Upper lobe of left lung (tissue), 6 donors: ENCODE results near the gene G6PC3. TPM values are rescaled to one million over a fixed set of nuclear protein-coding genes. Genes with fewer than 3 reads are reported as not detected.

Experiments used
- ATAC-seq, 2 donors: fragments of 200-7000 bp; cut with Tn5 transposase; one replicate each; pipeline ENCODE4 v1.9.1; 2022; ENCODE audit warnings: mild to moderate bottlenecking in 2 of 2, moderate library complexity in 2 of 2; ENCODE audit not compliant: low FRiP score in 2 of 2
- DNase-seq, 2 donors: peaks; one replicate each; pipeline ENCODE4 v3.0.0-alpha.2; 2019 to 2020
- H3K27ac ChIP-seq, 4 donors: fragments of 200-600 bp; sonication (generic); one replicate each; pipeline ENCODE4 v1.5.1; 2016 to 2019
- H3K27me3 ChIP-seq, 4 donors: fragments of 200-600 bp; sonication (generic); one replicate each; pipeline ENCODE4 v1.5.1; 2017 to 2019
- H3K36me3 ChIP-seq, 4 donors: fragments of 200-600 bp; sonication (generic); one replicate each; pipeline ENCODE4 v1.5.1; 2016 to 2019
- H3K4me1 ChIP-seq, 4 donors: fragments of 200-600 bp; sonication (generic); one replicate each; pipeline ENCODE4 v1.5.1; 2018 to 2019
- H3K4me3 ChIP-seq, 4 donors: fragments of 200-600 bp; sonication (generic); one replicate each; pipeline ENCODE4 v1.5.1; 2017 to 2019; ENCODE audit warnings: mild to moderate bottlenecking in 2 of 4, moderate library complexity in 1 of 4
- H3K9me3 ChIP-seq, 4 donors: fragments of 200-600 bp; sonication (generic); one replicate each; pipeline ENCODE4 v1.5.1; 2018 to 2019
- CTCF ChIP-seq, 6 experiments: fragments of 450-650 bp in 4 of 6; fragments of 200-600 bp in 2 of 6; sonication (generic) in 2 of 6; IDR thresholded peaks; one replicate each; pipeline ENCODE4 v1.5.1; 2016 to 2019; ENCODE audit warnings: antibody characterized with exemption in 6 of 6
- EP300 ChIP-seq, 4 donors: sonication (generic); formaldehyde crosslinking; IDR thresholded peaks; one replicate each; pipeline ENCODE4 v1.5.1; 2017; ENCODE audit warnings: antibody characterized with exemption in 4 of 4, control low read depth in 2 of 4
- POLR2A ChIP-seq, 4 donors: fragments of 450-650 bp; IDR thresholded peaks; one replicate each; pipeline ENCODE4 v1.5.1; 2016 to 2017; ENCODE audit warnings: antibody characterized with exemption in 4 of 4, mild to moderate bottlenecking in 2 of 4
- POLR2AphosphoS5 ChIP-seq, 2 donors: sonication (generic); formaldehyde crosslinking; IDR thresholded peaks; one replicate each; pipeline ENCODE4 v1.5.1; 2017; ENCODE audit warnings: antibody characterized with exemption in 2 of 2
- WGBS, 2 donors: methylation state at CpG; one replicate each; pipeline ENCODE4 v1.1.5; 2017 to 2018; 5-methylcytosine and 5-hydroxymethylcytosine counted together
- total RNA-seq, 6 donors: library from RNA; depleted of rRNA in 4 of 6; stranded (reverse); fragments of >200 nt in 4 of 6; gene quantifications; one replicate each; pipeline versions ENCODE4 v1.1.0 to v1.2.1, GENCODE V29; 2016 to 2021
- donor health status: DM: no; HTN: no; CAD: no; lungs with moderate emphysema.
- donor health status: DM: no; HTN: yes; CAD: no; lungs with severe emphysema.

G6PC3 gene
- total RNA-seq, 6 donors from 2014 or later = 16.8 to 63.0 (median 33.8) TPM

- 51 to 59% methylated on average over 9 of the region's 9 CpGs for WGBS, 2 donors
- Histone ChIP-seq H3K36me3 (peaks cover 0 to 15% (median 7%) of the 10 kb centered on the region in 4 donors), H3K4me1 (peaks cover 30 to 54% (median 40%) of the 10 kb centered on the region in 4 donors), H3K4me3 (peak overlapping the region in 2 of 4 donors; percentile 78 to 97), H3K27ac (peak overlapping the region in 3 of 4 donors; percentile 42 to 99 (median 94)), H3K9me3 (no peaks in the 10 kb centered on the region), H3K27me3 (no peaks in the 10 kb centered on the region)
- DNase-seq = no peak
- TF ChIP-seq POLR2A (IDR thresholded peaks at IDR 0.05) (no peak), EP300 (IDR thresholded peaks at IDR 0.05) (no peak), POLR2AphosphoS5 (IDR thresholded peaks at IDR 0.05) (no peak), CTCF (IDR thresholded peaks at IDR 0.05) (no peak)
- no peak for ATAC-seq
Observed at GRCh38 chr17:44120851-44121605, 50.5 kb downstream of the G6PC3 start.

- Histone ChIP-seq H3K27ac (peak overlapping the region; percentile 94 to 99 (median 94)), H3K9me3 (no peaks in the 10 kb centered on the region), H3K4me1 (peaks cover 30 to 53% (median 40%) of the 10 kb centered on the region in 4 donors), H3K36me3 (peaks cover 0 to 4% (median under 1%) of the 10 kb centered on the region in 4 donors), H3K27me3 (no peaks in the 10 kb centered on the region), H3K4me3 (peak overlapping the region; percentile 78 to 97 (median 90))
- no peak for DNase-seq
- 29 to 57% methylated on average over 1 of the region's 1 CpG for WGBS, 2 donors
- ATAC-seq = no peak
- no peak for TF ChIP-seq POLR2A (IDR thresholded peaks at IDR 0.05)
Observed at GRCh38 chr17:44121997-44122815, 51.7 kb downstream of the G6PC3 start.

- Histone ChIP-seq H3K4me3 (peak overlapping the region; percentile 78 to 97 (median 90)), H3K27me3 (no peaks in the 10 kb centered on the region), H3K27ac (peak overlapping the region; percentile 94 to 99 (median 94)), H3K36me3 (no peaks in the 10 kb centered on the region), H3K4me1 (peaks cover 30 to 53% (median 40%) of the 10 kb centered on the region in 4 donors), H3K9me3 (no peaks in the 10 kb centered on the region)
- ATAC-seq (no peak), DNase-seq (no peak)
- WGBS, 2 donors = 2 to 4% methylated on average over 13 to 31 of the region's 32 CpGs
- TF ChIP-seq POLR2AphosphoS5 (IDR thresholded peaks at IDR 0.05) = no peak
- no peak for TF ChIP-seq POLR2A (IDR thresholded peaks at IDR 0.05)
- no peak for TF ChIP-seq EP300 (IDR thresholded peaks at IDR 0.05)
- no peak for TF ChIP-seq CTCF (IDR thresholded peaks at IDR 0.05)
Observed at GRCh38 chr17:44122816-44123355, 52.4 kb downstream of the G6PC3 start.

GRCh38 chr17:44123356-44124117, 53.0 kb downstream of the G6PC3 start, which contains the start of gene HDAC5:
Gene HDAC5 (minus strand): TSS chr17:44123641. CDS start chr17:44117515, 6,126 bp downstream.
- no peaks in the 10 kb centered on the region for H3K9me3 ChIP-seq
- H3K4me3 ChIP-seq = peak within 1 kb of the TSS; percentile 78 to 97 (median 90)
- H3K4me1 ChIP-seq = peaks cover 27 to 49% (median 39%) of the 10 kb centered on the region in 4 donors
- peak within 1 kb of the TSS; percentile 94 to 99 (median 94) for H3K27ac ChIP-seq
- 0 to 2% methylated on average over 23 to 30 of the region's 78 CpGs for WGBS, 2 donors
- H3K27me3 ChIP-seq = no peaks in the 10 kb centered on the region
- TF ChIP-seq POLR2AphosphoS5 (IDR thresholded peaks at IDR 0.05) = peak; percentile 58 to 81
- no peak for TF ChIP-seq EP300 (IDR thresholded peaks at IDR 0.05)
- TF ChIP-seq POLR2A (IDR thresholded peaks at IDR 0.05) = peak in 3 of 4 donors; percentile 69 to 93 (median 89)
- TF ChIP-seq CTCF (IDR thresholded peaks at IDR 0.05) = peak; percentile 46 to 80 (median 70)
- ATAC-seq = peak; percentile 97 to 98
- no peaks in the 10 kb centered on the region for H3K36me3 ChIP-seq
- peak; percentile 97 to 99 for DNase-seq
